Duodenal mucosa (tissue), 2 donors: Measurements from ENCODE around the gene KBTBD8.

ENCODE experiments used
- H3K27ac ChIP-seq: one replicate; pipeline ENCODE4 v1.7.0; 2013; ENCODE audit warnings: low read depth, low read length
- H3K27me3 ChIP-seq, 2 donors: one replicate each; pipeline ENCODE4 v1.7.0; 2013; ENCODE audit warnings: low read length in 2 of 2, control low read depth in 1 of 2; ENCODE audit not compliant: insufficient read depth in 2 of 2, control insufficient read depth in 1 of 2
- H3K36me3 ChIP-seq, 2 donors: one replicate each; pipeline ENCODE4 v1.7.0; 2013; ENCODE audit warnings: low read length in 2 of 2, control low read depth in 1 of 2; ENCODE audit not compliant: insufficient read depth in 2 of 2, control insufficient read depth in 1 of 2
- H3K4me1 ChIP-seq, 2 donors: one replicate each; pipeline ENCODE4 v1.7.0; 2013; ENCODE audit warnings: low read length in 2 of 2, control low read depth in 1 of 2; ENCODE audit not compliant: insufficient read depth in 2 of 2, control insufficient read depth in 1 of 2
- H3K4me3 ChIP-seq, 2 donors: one replicate each; pipeline ENCODE4 v1.7.0; 2013; ENCODE audit warnings: low read length in 2 of 2, low read depth in 1 of 2
- H3K9ac ChIP-seq, 2 donors: one replicate each; pipeline ENCODE4 v1.7.0; 2013; ENCODE audit warnings: low read length in 2 of 2, low read depth in 1 of 2
- H3K9me3 ChIP-seq, 2 donors: one replicate each; pipeline ENCODE4 v1.7.0; 2013; ENCODE audit warnings: low read length in 2 of 2, control low read depth in 1 of 2; ENCODE audit not compliant: control insufficient read depth in 1 of 2

KBTBD8 gene

GRCh38 chr3:66971891-66972551 is 26.1 kb upstream of the KBTBD8 start:
- Histone ChIP-seq H3K9me3 (no peaks in the 10 kb centered on the region), H3K9ac (peak overlapping the region in 1 of 2 donors; percentile 8), H3K4me3 (peak overlapping the region; percentile 48 to 62), H3K27me3 (peaks cover 0 to 2% of the 10 kb centered on the region in 2 donors), H3K36me3 (no peaks in the 10 kb centered on the region), H3K4me1 (peaks cover 0 to 9% of the 10 kb centered on the region in 2 donors), H3K27ac (no peak overlapping the region)

- Histone ChIP-seq H3K27me3 (peaks cover 3 to 4% of the 10 kb centered on the region in 2 donors), H3K27ac (no peak overlapping the region), H3K4me3 (no peak overlapping the region), H3K4me1 (no peaks in the 10 kb centered on the region), H3K9me3 (no peaks in the 10 kb centered on the region), H3K9ac (no peak overlapping the region), H3K36me3 (no peaks in the 10 kb centered on the region)
These were observed 17.3 kb upstream of the KBTBD8 start for GRCh38 chr3:66980791-66981190.

DNA sequence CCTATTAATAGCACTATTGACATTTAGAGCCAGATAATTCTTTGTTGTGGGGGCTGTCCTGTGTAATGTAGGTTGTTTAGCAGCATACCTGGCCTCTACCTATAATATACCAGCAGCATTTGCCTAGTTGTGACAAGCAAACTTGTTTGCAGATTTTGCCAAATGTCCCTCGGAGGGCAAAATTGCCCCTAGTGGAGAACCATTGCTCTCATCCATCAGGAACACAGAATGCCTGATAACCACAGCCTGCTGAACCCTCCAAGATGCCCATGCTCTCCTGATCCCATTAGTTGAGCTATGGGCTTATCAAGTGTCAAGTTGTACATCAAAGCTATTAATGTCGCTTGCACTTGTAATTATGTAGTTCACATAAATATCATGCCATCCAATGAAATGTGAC is 15.0 kb upstream of the KBTBD8 start:
- Histone ChIP-seq H3K4me1 (no peaks in the 10 kb centered on the region), H3K27ac (no peak overlapping the region), H3K9ac (no peak overlapping the region), H3K36me3 (no peaks in the 10 kb centered on the region), H3K4me3 (no peak overlapping the region), H3K27me3 (peaks cover 3 to 4% of the 10 kb centered on the region in 2 donors), H3K9me3 (no peaks in the 10 kb centered on the region)

- Histone ChIP-seq H3K9me3 (no peaks in the 10 kb centered on the region), H3K27ac (no peak overlapping the region), H3K4me3 (no peak overlapping the region), H3K36me3 (no peaks in the 10 kb centered on the region), H3K27me3 (peaks cover 3 to 4% of the 10 kb centered on the region in 2 donors), H3K4me1 (no peaks in the 10 kb centered on the region), H3K9ac (no peak overlapping the region)
These were observed 12.7 kb upstream of the KBTBD8 start for GRCh38 chr3:66985336-66985920.

DNA sequence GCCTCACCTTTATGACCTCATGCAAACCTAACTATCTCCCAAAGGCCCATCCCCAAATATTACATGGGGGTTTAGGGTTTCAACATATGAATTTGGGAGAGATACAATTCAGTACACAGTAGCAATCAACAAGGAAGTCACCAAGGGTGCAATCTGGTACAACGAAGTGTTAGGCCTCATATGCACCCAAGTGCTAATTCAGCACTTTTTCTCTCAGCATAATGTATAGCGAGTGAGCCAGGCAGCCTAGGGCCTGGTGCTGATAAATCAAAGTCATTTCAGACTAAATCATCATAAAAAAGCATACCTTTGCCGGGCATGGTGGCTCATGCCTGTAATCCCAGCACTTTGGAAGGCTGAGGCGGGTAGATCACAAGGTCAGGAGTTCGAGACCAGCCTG is 11.7 kb upstream of the KBTBD8 start:
- peaks cover 3 to 4% of the 10 kb centered on the region in 2 donors for H3K27me3 ChIP-seq
- no peaks in the 10 kb centered on the region for H3K4me1 ChIP-seq
- H3K4me3 ChIP-seq: no peak overlapping the region
- H3K36me3 ChIP-seq: no peaks in the 10 kb centered on the region
- H3K27ac ChIP-seq: no peak overlapping the region
- H3K9me3 ChIP-seq: no peaks in the 10 kb centered on the region
- H3K9ac ChIP-seq: no peak overlapping the region

GRCh38 chr3:66989241-66989640 is 8.9 kb upstream of the KBTBD8 start:
- no peaks in the 10 kb centered on the region for H3K4me1 ChIP-seq
- no peaks in the 10 kb centered on the region for H3K36me3 ChIP-seq

GRCh38 chr3:66989860-66990696 is 8.0 kb upstream of the KBTBD8 start:
- no peak overlapping the region for H3K9ac ChIP-seq
- H3K27ac ChIP-seq: no peak overlapping the region
- no peaks in the 10 kb centered on the region for H3K36me3 ChIP-seq
- H3K27me3 ChIP-seq: peaks cover 0 to 8% of the 10 kb centered on the region in 2 donors
- H3K4me3 ChIP-seq: peak overlapping the region; percentile 19 to 50
- H3K4me1 ChIP-seq: no peaks in the 10 kb centered on the region
- H3K9me3 ChIP-seq: no peaks in the 10 kb centered on the region

More at GRCh38 chr3:66989241-66989640, 8.9 kb upstream of the KBTBD8 start:
- Histone ChIP-seq H3K9me3 (no peaks in the 10 kb centered on the region), H3K27ac (no peak overlapping the region), H3K4me3 (no peak overlapping the region), H3K9ac (no peak overlapping the region), H3K27me3 (peaks cover 0 to 1% of the 10 kb centered on the region in 2 donors)

GRCh38 chr3:66991459-66991858 is 6.6 kb upstream of the KBTBD8 start:
- Histone ChIP-seq H3K4me1 (no peaks in the 10 kb centered on the region), H3K27ac (no peak overlapping the region), H3K4me3 (no peak overlapping the region), H3K9me3 (no peaks in the 10 kb centered on the region), H3K9ac (no peak overlapping the region), H3K27me3 (peaks cover 0 to 8% of the 10 kb centered on the region in 2 donors), H3K36me3 (no peaks in the 10 kb centered on the region)

DNA sequence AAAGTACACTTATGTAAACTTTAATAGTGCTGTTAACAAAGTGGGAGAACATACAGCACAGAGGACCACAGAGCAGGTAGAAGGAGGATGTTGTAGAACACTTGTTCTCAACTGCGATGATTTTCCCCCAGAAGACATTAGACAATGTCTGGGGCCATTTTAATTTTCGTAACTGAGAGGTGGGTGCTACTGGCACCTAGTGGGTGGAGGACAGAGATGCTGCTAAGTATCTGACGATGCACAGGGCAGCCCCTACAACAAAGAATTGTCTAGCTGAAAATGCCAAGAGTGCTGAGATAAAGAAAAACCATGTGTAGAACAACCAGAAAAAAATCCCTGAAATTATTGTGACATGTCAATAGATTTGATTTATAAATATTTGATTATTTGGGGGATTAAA is 5.0 kb upstream of the KBTBD8 start:
- peaks cover 0 to 8% of the 10 kb centered on the region in 2 donors for H3K27me3 ChIP-seq
- H3K9ac ChIP-seq: no peak overlapping the region
- no peaks in the 10 kb centered on the region for H3K36me3 ChIP-seq
- peaks cover 0 to 7% of the 10 kb centered on the region in 2 donors for H3K4me1 ChIP-seq
- H3K9me3 ChIP-seq: no peaks in the 10 kb centered on the region
- H3K4me3 ChIP-seq: no peak overlapping the region
- no peak overlapping the region for H3K27ac ChIP-seq

DNA sequence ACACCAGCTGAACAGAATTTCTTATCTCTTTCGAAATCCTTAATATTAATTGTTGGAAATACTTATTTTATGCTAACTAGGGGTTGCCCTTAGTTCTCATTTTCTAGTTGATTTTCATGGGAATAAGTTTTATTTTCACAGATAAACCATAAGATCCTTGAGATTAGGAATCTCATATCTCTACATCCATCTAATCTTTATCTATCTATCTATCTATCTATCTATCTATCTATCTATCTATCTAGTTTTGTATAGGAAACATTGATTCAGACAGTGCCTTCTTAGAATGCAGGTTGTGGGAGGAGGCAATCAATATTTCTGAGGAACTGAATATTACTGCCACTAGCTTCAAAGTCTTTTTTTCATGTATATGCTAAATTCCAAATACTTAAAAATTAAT is 3.5 kb upstream of the KBTBD8 start:
- H3K27me3 ChIP-seq: peaks cover 0 to 8% of the 10 kb centered on the region in 2 donors
- H3K36me3 ChIP-seq: no peaks in the 10 kb centered on the region

More for the DNA sequence above, 3.5 kb upstream of the KBTBD8 start:
- Histone ChIP-seq H3K27ac (no peak overlapping the region), H3K9ac (no peak overlapping the region), H3K9me3 (no peaks in the 10 kb centered on the region), H3K4me1 (peaks cover 5 to 16% of the 10 kb centered on the region in 2 donors), H3K4me3 (no peak overlapping the region)
